ENCODE measurements around the gene HTT-AS.

The HTT-AS gene

DNA sequence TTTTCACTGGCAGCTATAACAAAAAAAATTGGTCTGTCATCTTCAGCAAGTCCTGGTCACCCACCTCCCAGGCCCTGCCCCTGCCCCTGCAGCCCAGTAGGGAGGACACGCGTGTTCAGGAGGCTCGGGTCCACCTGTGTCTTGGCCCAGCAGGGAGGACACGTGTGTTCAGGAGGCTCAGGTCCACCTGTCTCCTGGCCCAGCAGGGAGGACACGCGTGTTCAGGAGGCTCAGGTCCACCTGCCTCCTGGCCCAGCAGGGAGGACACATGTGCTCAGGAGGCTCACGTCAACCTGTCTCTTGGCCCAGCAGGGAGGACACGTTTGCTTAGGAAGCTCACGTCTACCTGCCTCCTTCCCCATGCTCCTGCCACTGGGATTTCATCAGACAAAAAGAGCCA, 44.9 kb downstream of the HTT-AS start:
- no peak for DNase-seq (ENCODE audit: low read depth)

DNA sequence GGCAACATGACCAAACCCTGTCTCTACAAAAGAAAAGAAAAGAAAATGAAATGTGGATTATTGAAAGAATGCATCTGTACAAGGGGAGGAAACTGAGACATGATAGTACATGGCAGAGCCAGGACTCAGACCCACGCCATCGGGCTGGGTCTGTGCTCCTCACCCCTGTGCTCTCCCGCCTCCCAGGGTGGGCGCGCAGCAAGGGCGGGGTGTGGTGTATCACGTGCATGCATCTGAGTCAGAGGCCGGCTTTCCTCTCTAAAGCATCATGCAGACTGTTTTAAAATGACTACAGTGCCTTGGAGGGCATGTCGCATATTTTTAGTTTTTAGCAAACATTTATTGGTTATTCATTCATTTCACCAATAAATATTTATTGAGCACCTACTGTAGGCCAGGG, 47.8 kb downstream of the HTT-AS start:
- no peak for DNase-seq (ENCODE audit: low read depth)

DNA sequence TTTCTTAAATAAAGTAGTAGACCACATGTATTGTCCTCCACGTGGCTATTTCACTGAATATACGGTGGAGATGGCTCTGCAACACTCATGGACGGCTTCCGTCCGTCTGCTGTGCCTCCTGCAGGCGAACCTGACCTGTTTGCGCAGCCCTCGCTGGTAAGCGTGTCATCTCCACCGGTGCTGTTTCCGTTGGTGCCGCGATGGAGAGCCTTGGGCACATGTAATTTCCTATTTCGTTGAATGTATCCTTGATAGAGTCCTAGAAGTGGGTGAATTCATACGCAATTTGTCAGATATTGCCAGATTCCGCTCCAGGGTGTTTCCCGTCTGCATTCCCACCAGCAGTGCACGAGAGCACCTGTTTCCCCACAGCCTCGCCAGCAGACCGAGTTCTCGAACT, 48.5 kb downstream of the HTT-AS start:
- no peak for DNase-seq (ENCODE audit: low read depth)

DNA sequence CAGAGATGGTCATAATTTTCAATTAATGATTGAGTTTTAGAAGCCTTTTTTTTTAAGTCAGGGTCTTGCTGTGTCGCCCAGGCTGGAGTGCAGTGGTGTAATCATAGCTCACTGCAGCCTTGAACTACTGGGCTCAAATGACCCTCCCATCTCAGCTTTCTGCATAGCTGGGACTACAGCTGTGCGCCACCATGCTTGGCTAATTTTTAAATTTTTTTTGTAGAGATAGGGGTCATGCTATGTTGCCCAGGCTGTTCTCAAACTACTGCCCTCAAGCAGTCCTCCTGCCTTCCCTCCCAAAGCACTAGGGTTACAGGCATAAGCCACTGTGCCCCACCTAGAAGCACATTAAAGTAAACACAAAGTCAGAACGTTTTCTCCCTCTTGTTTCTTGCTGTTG, 51.7 kb downstream of the HTT-AS start:
- no peak for DNase-seq (ENCODE audit: low read depth)

DNA sequence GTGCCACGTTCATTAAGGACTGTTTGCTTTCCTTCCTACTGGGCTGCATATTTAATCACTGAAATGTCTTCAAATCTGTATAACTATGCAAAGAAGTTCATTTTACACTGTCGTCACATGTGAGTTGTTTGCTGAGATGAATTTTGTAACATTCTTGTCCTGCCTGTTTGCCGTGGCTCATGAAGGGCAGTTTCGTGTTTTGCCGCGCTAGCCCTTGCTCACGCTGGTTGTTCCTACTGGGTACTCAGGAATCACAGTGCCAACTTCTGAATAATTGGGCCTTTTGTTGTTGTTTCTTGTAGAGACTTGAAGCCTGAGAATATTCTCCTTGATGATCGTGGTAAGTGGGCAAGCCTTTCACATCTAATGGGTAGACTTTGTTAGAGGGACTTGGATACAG, 52.2 kb downstream of the HTT-AS start:
- no peak for DNase-seq (ENCODE audit: low read depth)

DNA sequence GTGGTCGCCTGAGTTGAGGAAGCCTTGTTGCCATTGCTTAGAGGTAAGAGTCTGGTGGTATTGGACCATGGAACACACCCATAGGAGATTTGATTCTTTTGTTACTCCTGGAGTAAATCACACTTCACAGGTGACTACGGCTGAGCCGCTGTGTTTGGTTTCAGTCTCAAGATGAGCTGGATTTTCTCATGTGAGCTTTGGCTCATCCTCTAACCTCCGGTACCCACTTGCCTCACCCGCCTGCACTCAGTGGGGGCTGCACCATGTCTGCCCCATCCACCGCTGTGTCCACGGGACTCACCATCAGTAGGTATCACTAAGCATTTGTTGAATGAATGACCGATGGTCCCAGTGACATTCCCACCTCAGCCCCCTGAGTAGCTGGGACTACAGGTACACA, 52.7 kb downstream of the HTT-AS start:
- no peak for DNase-seq (ENCODE audit: low read depth)

DNA sequence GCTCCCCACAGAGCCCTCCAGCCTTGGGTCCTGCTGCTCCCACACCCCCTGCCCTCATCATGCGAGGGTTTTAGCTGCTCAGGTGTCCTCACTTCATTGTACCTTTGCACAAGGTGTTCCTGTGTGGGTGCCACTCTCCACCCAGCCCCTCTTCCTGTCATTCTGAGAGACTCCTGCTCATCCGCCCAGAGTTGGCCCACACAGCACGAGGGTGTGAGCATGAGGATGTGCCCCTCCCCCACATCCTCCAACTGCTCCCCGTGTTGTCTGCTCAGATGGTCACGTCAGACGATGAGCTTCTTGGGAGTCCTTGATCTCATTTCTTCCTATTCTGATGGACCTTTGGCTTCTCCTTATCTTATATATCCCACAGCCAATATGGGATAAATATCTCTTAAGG, 53.2 kb downstream of the HTT-AS start:
- DNase-seq (ENCODE audit: low read depth): no peak

DNA sequence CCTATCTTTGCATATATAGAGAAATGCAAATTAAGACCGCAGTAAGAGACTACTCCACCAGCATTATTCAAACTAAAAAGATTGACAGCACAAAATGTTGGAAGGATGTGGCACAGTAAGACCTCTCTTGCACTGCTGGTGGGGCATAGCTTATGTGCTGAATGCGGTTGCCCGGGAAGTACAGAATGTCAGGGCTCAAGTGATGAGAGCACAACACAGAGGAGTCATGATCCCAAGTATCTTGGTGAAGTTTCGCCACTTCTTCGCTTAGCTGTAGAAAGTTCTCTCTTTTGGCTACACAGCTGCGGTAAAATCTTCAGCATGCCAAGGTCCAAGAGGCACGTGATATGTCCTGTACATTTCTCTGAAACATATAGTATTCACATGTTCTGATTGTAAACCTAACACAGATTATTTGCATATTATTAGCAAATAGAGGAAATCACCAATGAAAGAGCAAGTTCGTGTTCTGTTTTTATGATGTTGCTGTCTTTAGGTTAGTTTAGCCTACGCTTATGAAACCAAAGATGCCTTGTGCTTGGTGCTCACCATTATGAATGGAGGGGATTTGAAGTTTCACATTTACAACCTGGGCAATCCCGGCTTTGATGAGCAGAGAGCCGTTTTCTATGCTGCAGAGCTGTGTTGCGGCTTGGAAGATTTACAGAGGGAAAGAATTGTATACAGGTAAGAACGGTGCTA, 55.0 kb downstream of the HTT-AS start:
- DNase-seq (ENCODE audit: low read depth): no peak

DNA sequence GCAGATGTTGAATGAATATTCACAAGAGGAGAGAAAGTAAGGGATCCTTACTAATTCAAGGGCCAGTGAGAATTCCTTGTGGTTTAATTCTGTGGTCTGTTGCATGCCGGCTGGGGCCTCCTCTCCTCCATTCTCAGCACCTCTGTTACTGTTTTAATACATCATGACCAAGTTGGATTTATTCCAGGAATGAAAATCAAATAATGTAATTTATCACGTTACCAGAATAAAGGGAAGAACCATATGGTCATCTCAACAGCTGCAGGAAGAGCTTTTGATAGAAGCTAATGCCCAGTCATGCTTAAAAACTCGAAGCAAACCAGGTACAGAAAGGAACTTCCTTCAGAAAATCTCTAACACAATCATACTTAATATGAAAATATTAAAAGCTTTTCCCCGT, 56.8 kb downstream of the HTT-AS start:
- no peak for DNase-seq (ENCODE audit: low read depth)

DNA sequence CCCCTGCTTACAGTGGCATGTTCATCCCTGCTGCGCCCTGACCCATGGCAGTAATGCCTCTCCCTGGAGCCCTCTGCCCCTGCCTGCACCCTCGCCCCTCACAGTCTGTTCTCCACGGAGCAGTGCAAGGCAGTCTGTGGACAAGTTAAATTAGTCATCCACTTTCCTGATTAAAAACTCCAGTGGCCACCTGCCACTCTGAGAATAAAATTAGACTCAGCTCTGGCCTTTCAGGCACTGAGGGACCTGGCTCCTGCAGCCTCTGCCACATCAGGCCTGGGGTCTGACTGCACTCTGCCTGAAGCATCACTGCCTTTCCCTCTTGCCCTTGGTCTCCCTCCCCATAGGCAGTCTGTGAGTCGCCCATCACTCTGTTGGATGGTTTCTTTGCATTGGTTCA, 57.4 kb downstream of the HTT-AS start:
- no peak for DNase-seq (ENCODE audit: low read depth)

DNA sequence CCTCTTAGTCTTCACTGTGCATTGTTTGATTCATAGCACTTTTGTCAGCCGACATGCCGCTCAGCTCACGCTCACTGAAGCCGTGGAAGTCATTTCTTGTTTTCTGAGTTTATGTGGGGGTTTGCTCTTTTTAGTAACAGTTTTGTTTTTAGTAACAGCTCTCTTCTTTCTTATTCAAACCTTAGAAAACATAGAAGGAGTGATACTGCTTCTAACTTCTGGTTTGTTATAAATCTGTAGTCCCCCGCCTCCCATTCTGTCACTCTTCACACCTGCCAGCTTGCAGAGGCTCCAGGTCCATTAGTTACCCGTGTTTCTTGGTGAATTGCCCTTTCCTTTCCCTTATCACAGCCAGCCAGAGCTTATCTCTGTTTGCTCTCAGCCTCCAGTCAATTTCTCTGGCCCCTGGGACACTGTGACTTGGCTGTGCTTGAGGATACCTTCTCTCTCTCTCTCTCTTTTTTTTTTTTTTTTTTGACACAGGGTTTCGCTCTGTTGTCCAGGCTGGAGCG, 60.4 kb downstream of the HTT-AS start:
- DNase-seq (ENCODE audit: low read depth): no peak

Data from activated T-cell treated with anti-CD3 and anti-CD28 coated beads for 48 hours (primary cell).